Measurements from ENCODE around the gene RFPL2.
A peak's percentile ranks its signal among the peaks of the same experiment; 100 is the strongest.
"Not testable (repeated sequence)": the region's sequence is repeated elsewhere in the genome, so short reads cannot be mapped to it uniquely, and the experiment has no call there.

The RFPL2 gene

DNA sequence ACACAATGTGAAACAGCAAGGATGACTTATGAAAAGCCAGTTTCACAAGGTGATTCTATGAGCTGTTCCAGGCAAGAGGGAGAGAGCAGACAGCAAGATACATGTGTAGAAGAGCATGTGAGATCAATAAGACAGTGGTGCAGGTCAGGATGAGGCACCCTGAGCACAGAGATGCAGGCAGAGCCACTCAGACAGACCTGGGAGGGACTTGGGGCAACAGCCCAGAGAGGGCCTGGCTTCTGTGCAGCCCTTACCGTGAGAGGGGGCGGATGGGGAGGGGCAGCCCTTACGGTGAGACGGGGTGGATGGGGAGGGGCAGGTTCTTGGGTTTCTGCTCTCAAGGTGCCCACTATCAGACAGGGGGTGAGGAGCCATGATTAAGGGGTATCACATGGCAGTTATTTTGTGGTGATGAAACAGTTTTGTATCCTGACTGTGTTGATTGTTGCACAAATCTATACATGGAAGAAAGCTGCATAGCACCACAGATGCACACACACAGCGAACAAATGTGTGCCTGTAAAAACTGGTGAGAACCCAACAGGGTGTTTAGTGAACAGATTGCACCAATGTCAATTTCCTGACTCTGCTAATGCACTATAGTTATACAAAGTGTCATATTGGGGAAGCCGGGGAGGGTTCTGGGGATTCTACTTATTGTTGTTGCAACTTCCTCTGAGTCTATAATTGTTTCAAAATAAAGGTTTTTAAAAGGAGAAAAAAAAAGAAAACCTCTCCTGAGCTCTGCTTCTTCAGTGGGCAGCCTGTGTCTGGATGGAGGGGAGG lies 40.6 kb downstream of the RFPL2 start:
- DNase-seq (ENCODE audit: low spot score): no peak

DNA sequence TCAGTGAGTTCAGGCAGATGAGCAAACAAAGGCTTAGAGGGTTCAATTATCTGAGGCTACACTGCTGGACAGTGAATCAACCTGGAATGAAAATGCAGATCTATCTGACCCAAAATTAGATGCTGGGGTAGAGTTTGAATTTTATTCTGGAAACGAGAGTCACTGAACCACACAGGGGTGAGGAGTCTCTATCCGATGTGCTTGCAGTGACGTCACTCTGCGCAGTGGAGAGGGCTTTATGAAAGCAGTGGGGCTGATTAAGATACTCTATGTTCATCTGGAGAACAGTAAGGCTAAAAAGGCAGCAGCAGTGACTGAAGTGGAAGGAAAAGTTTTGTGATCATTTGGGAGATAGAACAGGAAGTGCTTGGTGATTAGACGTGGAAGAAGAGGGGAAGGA lies 44.5 kb downstream of the RFPL2 start:
- DNase-seq (ENCODE audit: low spot score): not testable (repeated sequence)

DNA sequence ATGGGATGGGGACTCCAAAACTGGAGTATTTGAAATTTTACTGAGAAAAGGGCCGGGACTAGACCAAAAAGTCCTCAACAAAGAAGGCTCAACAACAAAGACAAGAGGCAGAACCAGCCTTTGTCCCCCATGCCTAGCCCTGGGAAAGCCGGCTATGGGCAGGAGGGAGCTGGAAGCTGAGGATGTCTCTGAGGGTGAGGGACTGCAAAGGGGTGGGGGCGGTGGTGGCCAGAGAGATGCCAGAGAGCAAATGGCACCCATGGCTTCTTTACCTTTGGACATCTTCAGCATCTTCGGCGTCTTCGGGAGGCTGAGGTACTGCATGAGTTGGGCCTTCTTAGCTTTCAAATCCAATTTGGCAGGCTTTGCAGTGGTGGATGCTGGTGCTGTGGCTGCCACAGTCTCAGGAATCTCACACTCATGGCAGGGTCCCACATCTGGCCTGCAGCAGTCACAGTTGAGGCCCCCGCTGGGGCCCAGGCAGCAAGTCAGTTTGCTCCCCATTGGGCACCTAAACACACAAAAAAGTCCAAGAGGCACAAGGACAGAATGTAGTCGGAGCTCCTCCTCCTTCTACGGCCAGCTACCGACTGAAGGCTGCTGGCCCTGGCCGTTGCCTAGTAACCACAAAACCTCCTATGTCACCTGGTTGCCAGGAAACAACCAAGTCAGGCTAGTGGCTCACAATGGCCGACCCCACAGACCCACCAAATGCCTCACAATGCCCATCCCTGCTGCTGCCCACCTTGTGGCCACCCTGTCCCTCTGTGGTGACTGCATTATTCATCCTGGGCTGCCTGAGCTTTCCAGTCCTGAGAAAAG lies 46.0 kb downstream of the RFPL2 start, which contains the start of gene C22orf42:
Gene C22orf42 (minus strand): TSS at position 592 of the 822 bp plus-strand sequence. CDS start 88 bp downstream, at position 504.
- no peak for DNase-seq (ENCODE audit: low spot score)

DNA sequence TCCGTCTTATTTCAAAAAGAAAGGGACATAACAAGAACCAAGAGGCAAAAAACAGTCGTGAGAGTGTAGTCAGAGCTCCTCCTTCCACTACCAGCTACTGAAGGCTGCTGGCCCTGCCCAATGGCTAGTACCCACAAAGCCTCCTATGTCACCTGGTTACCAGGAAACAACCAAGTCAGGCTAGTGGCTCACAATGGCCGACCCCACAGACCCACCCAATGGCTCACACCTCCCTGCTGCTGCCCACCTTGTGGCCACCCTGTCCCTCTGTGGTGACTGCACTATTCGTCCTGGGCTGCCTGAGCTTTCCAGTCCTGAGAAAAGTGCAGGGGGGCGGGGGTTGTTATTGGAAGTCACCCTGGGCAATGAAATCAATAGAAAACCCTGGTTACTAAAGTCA lies 47.2 kb downstream of the RFPL2 start:
- not testable (repeated sequence) for DNase-seq (ENCODE audit: low spot score)

DNA sequence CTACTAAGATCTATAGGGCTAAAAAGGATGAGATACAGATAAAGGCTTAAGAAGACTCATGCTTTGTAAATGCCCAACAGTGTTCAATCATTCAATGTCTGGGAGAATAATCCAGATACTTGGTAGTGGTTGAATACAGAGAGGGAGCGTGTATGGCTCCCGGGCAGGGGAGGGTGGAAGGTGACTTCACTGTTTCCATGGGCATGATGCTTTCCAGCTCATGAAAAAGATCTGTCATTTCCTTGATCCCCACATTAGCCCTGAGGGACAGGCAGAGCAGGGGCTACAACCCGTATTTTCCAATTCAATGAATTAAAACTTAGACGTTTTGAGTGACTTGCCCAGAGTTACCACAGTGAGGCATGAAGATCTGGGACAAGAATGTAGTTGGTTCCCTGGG lies 50.1 kb downstream of the RFPL2 start:
- not testable (repeated sequence) for DNase-seq (ENCODE audit: low spot score)

DNA sequence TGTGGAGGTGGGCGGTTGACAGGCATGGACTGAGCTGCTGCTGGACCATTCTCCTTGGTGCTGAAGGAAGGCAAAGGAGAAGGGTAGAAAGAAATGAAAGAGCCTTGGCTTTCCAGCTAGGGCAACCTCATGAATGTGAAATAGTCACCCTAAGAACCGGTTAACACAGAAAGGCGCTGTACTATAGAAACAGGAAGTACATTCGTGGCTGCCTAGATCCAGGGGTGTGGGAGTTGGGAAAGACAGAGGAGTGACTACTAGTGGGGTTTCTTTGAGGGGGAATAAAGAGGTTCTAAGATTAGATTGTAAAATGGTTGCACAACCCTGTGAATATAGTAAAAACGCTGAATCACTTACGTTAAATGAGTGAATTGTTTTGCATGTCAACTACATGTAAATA lies 53.2 kb downstream of the RFPL2 start:
- not testable (repeated sequence) for DNase-seq (ENCODE audit: low spot score)

DNA sequence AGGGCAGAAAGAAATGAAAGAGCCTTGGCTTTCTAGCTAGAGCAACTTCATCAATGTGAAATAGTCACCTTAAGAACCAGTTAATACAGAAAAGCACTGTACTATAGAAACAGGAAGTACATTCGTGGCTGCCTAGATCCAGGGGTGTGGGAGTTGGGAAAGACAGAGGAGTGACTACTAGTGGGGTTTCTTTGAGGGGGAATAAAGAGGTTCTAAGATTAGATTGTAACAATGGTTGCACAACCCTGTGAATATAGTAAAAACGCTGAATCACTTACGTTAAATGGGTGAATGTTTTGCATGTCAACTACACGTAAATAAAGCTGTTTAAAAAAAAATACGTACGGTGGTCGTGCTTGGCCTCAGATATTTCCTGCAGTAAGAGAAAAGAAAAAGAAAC lies 54.2 kb downstream of the RFPL2 start:
- DNase-seq (ENCODE audit: low spot score): not testable (repeated sequence)

DNA sequence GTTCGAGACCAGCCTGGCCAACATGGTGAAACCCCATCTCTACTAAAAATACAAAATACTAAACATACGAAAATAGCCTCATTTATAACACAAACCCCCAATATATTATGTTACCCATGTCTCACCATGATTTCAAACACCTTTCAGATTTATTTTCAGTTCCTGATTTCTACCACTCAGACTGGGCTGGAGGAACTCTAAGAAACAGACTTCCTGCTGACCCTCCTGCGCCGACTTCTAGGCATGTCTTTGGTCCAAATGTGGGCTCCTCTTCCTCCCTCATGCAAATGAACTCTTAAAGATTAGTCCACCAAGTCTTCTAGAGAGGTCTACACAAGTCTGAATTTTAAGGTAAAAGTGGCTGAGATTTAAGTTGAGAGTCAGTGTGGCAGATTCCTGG lies 56.5 kb downstream of the RFPL2 start:
- DNase-seq (ENCODE audit: low spot score): not testable (repeated sequence)

DNA sequence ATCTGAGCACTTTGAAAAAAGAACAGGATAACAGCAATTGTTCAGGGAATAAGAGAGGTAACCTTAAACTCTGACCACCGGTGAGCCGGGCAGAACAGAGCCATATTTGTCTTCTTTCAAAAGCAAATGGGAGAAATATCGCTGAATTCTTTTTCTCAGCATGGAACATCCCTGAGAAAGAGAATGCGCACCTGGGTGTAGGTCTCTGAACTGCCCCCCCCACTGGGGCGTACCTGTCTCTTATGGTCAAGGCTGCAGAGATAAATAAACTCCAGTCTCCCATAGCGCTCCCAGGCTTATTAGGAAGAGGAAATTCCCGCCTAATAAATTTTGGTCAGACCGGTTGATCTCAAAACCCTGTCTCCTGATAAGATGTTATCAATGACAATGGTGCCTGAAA lies 57.7 kb downstream of the RFPL2 start:
- not testable (repeated sequence) for DNase-seq (ENCODE audit: low spot score)

DNA sequence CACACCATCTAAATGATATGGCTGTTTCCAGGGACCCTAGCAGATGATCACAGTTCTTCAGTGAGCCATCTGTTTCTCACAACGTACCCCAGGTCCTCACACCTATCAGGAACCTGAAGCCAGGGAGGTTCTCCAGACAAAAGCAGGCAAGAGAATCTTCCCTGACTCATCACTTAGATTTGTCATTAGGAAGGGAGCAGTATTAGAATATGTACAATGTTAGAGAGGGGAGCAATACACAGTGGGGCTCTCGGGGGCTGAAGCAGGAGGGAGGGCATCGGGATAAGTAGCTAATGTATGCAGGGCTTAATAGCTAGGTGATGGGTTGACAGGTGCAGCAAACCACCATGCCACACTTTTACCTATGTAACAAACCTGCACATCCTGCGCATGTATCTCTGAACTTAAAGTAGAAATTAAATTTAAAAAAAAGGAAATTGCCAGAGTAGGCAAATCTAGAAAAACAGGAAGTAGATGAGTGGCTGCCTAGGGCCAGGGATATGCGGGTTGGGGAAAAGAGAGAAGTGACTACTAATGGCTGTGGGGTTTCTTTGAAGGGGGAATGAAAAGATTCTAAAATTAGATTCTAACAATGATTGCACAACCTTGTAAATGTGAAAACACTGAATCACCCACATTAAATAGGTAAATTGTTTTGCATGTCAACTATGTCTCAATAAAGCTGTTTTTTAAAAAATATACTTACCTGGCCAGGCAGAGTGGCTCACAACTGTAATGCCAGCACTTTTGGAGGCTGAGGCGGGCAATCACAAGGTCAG lies 60.2 kb downstream of the RFPL2 start:
- DNase-seq (ENCODE audit: low spot score): peak; percentile 12

DNA sequence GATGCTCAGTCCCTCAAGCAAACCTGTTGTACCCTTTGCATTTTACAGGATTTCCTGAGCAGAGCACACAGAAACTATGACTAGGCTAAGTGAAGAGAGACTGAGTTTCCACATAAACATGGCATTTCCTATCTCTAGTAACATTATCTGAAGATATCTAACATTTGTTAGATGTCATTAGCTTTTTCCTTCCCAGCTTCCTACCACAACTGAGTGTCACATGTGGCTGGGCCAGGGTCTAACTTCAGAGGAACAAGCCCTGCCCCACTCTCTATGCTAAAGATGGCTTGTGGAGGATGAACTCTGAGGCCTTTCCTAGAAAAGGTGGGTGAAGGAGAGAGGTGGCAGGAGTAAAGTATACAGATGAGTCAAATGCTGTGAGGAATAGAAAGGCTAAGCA lies 62.3 kb downstream of the RFPL2 start:
- DNase-seq (ENCODE audit: low spot score): no peak

DNA sequence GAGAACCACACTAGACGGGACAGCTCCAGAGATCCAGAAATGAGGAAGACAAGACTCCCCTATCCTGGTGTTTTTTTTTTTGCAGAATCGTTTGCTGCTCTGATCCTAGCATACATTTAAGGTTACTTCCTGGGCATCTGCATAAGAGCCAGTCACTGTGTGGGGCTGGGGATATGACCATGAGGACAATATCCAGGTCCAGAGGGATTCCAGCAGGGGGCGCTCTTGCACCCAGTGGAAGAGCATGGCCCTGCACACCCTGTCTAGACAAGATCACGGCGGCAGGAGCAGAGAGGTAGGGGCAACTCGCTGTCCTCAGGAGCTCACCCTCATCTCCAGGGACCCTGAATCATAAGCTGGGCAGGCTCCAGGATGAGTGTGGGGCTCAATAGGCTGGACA lies 64.2 kb downstream of the RFPL2 start:
- DNase-seq (ENCODE audit: low spot score): not testable (repeated sequence)

All from CD4-positive, alpha-beta T cell treated with Interleukin-6 at 100 ng/mL for 8 hours (primary cell).